MM.1S (cell line): Measurements from ENCODE around the gene DNAAF1.

Experiments used
- DNase-seq: peaks from one replicate; pipeline ENCODE4 v3.0.0-alpha.2; 2015
- H2AFZ ChIP-seq: fragments of 300-600 bp; sonication (generic); 2 replicates; pipeline ENCODE4 v1.6.0; 2016; ENCODE audit warnings: antibody characterized with exemption, low read length
- H3F3A ChIP-seq: fragments of 300-600 bp; sonication (generic); 2 replicates; pipeline ENCODE4 v1.6.1; 2016; ENCODE audit warnings: mild to moderate bottlenecking, antibody characterized with exemption, low read length, moderate library complexity, mixed read lengths; ENCODE audit not compliant: insufficient read depth
- H3K27ac ChIP-seq: fragments of 300-600 bp; sonication (generic); 2 replicates; pipeline ENCODE4 v1.5.1; 2016; ENCODE audit warnings: mild to moderate bottlenecking, low read length
- H3K27me3 ChIP-seq: fragments of 300-600 bp; sonication (generic); replicated peaks from 2 replicates; pipeline ENCODE4 v1.6.0; 2016; ENCODE audit warnings: low read length; ENCODE audit not compliant: insufficient read depth
- H3K36me3 ChIP-seq: fragments of 300-600 bp; sonication (generic); replicated peaks from 2 replicates; pipeline ENCODE4 v1.6.1; 2016; ENCODE audit warnings: mild to moderate bottlenecking, low read length, mixed read lengths; ENCODE audit not compliant: insufficient read depth
- H3K4me1 ChIP-seq: fragments of 300-600 bp; sonication (generic); 2 replicates; pipeline ENCODE4 v1.6.1; 2016; ENCODE audit warnings: low read length, mixed read lengths
- H3K4me2 ChIP-seq: fragments of 300-600 bp; sonication (generic); 2 replicates; pipeline ENCODE4 v1.6.0; 2016; ENCODE audit warnings: low read depth, low read length
- H3K4me3 ChIP-seq: fragments of 300-600 bp; sonication (generic); 2 replicates; pipeline ENCODE4 v1.5.1; 2016; ENCODE audit warnings: low read length, mixed read lengths
- H3K79me2 ChIP-seq: fragments of 300-600 bp; sonication (generic); 2 replicates; pipeline ENCODE4 v1.6.1; 2016; ENCODE audit warnings: mixed run types, low read length, mixed read lengths
- H3K9ac ChIP-seq: fragments of 300-600 bp; sonication (generic); 2 replicates; pipeline ENCODE4 v1.6.1; 2016; ENCODE audit warnings: low read length, mixed read lengths
- H3K9me2 ChIP-seq: fragments of 300-600 bp; sonication (generic); replicated peaks from 2 replicates; pipeline ENCODE4 v1.6.1; 2016; ENCODE audit warnings: mild to moderate bottlenecking, low read length, mixed read lengths; ENCODE audit not compliant: insufficient read depth
- H3K9me3 ChIP-seq: fragments of 300-600 bp; sonication (generic); replicated peaks from 2 replicates; pipeline ENCODE4 v1.6.1; 2016; ENCODE audit warnings: mild to moderate bottlenecking, low read length, mixed read lengths; ENCODE audit not compliant: insufficient read depth
- H4K20me1 ChIP-seq: fragments of 300-600 bp; sonication (generic); 2 replicates; pipeline ENCODE4 v1.6.1; 2016; ENCODE audit warnings: mild to moderate bottlenecking, low read length, moderate library complexity, mixed read lengths; ENCODE audit not compliant: insufficient read depth
- CTCF ChIP-seq: fragments of 300-600 bp; sonication (generic); IDR thresholded peaks from 2 replicates; pipeline ENCODE4 v1.5.1; 2016; ENCODE audit warnings: antibody characterized with exemption, low read length, mixed read lengths
- EZH2 ChIP-seq: fragments of 300-600 bp; sonication (generic); optimal IDR thresholded peaks from 2 replicates; pipeline ENCODE3; 2017; ENCODE audit warnings: low read depth, mild to moderate bottlenecking, antibody characterized with exemption, low read length, mixed read lengths
- EZH2phosphoT487 ChIP-seq: fragments of 300-600 bp; sonication (generic); IDR thresholded peaks from 2 replicates; pipeline ENCODE4 v1.6.1; 2018; ENCODE audit warnings: antibody characterized with exemption, low read length

Gene DNAAF1

GRCh38 chr16:84155771-84156170, 10.7 kb downstream of the DNAAF1 start:
- Histone ChIP-seq H3K36me3 (no peaks in the 10 kb centered on the region), H3K9ac (no peak overlapping the region), H3K4me1 (no peaks in the 10 kb centered on the region), H3K4me3 (no peak overlapping the region), H2AFZ (no peak overlapping the region), H3K79me2 (no peaks in the 10 kb centered on the region), H3K4me2 (no peak overlapping the region), H3K9me2 (no peaks in the 10 kb centered on the region), H3K27me3 (no peaks in the 10 kb centered on the region), H3K9me3 (no peaks in the 10 kb centered on the region), H3F3A (no peaks in the 10 kb centered on the region), H3K27ac (no peak overlapping the region), H4K20me1 (no peaks in the 10 kb centered on the region)
- TF ChIP-seq EZH2: no peak
- TF ChIP-seq EZH2phosphoT487: no peak
- no peak for TF ChIP-seq CTCF
- DNase-seq: no peak

- H3K9ac ChIP-seq: no peak overlapping the region
These were observed 11.3 kb downstream of the DNAAF1 start for GRCh38 chr16:84156342-84156784.

GRCh38 chr16:84159007-84159406, 13.9 kb downstream of the DNAAF1 start:
- Histone ChIP-seq H3K4me3 (no peak overlapping the region), H2AFZ (no peak overlapping the region), H3K27me3 (no peaks in the 10 kb centered on the region), H3K36me3 (no peaks in the 10 kb centered on the region), H3K27ac (no peak overlapping the region), H3K4me2 (no peak overlapping the region), H4K20me1 (no peaks in the 10 kb centered on the region), H3K9me2 (no peaks in the 10 kb centered on the region), H3F3A (no peaks in the 10 kb centered on the region), H3K4me1 (no peaks in the 10 kb centered on the region), H3K9me3 (no peaks in the 10 kb centered on the region), H3K79me2 (no peaks in the 10 kb centered on the region), H3K9ac (no peak overlapping the region)
- DNase-seq: no peak
- no peak for TF ChIP-seq EZH2
- TF ChIP-seq CTCF: no peak
- TF ChIP-seq EZH2phosphoT487: no peak

More at GRCh38 chr16:84156342-84156784, 11.3 kb downstream of the DNAAF1 start:
- Histone ChIP-seq H2AFZ (no peak overlapping the region), H3F3A (no peaks in the 10 kb centered on the region), H3K79me2 (no peaks in the 10 kb centered on the region), H3K27me3 (no peaks in the 10 kb centered on the region), H3K9me3 (no peaks in the 10 kb centered on the region), H3K36me3 (no peaks in the 10 kb centered on the region), H3K27ac (no peak overlapping the region), H4K20me1 (no peaks in the 10 kb centered on the region), H3K9me2 (no peaks in the 10 kb centered on the region), H3K4me1 (no peaks in the 10 kb centered on the region), H3K4me2 (no peak overlapping the region), H3K4me3 (no peak overlapping the region)
- no peak for TF ChIP-seq CTCF
- TF ChIP-seq EZH2: no peak
- TF ChIP-seq EZH2phosphoT487: no peak
- DNase-seq: no peak
